ENCODE measurements around the gene CPM.
"Not testable (repeated sequence)": the region's sequence is repeated elsewhere in the genome, so short reads cannot be mapped to it uniquely, and the experiment has no call there.

CPM gene

DNA sequence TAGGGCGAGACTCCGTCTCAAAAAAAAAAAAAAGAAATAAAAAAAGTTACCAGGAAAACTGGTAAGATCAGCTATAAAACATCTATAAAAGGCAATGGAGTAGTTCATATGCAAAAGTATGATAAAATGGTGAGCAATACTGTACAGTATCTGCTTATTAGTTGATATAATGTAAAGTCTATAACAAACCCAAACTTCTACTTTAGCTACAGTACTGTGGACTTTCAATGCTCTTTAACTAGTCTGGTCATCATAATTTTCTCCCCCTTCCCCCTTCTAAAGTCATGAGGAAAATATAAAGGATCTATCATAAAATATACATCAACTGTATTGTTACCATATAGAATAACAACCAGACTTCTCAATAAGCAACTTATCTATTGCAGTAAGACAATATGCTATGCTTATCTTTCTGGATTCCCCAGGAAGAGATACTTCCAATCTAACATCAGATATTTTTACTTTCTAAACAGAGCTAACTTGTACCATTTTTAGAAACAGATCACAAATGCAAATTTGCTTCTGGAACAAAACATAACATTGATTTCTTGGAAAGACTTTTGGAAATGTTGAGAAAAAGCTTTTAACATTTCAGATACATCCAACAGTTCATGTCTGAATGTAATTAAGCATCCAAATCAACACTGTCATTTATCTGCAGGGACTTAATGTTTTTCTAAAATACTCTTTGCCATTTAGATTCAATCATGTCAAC is 81.2 kb downstream of the CPM start:
- DNase-seq (ENCODE audit: low read depth): no peak

GRCh38 chr12:68850390-68850789 is 82.6 kb downstream of the CPM start:
- DNase-seq (ENCODE audit: low read depth): no peak

DNA sequence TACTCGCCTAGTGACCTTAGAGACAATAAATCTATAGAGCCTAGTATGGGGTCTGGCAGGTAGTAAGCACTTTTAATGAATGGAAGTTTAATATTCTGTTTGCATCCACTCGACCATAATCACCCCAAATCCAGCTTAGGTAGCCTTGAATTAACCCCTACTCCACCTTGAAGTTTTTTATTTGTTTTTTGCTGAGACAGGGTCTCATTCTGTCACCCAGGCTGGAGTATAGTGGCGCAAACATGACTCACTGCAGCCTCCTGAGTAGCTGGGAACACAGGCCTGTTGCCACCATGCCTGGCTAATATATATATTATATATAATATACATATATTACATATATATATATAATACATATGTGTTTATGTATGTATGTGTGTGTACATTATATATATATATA is 86.2 kb downstream of the CPM start:
- DNase-seq (ENCODE audit: low read depth): no peak

GRCh38 chr12:68844788-68845695 is 87.9 kb downstream of the CPM start:
- no peak for DNase-seq (ENCODE audit: low read depth)

GRCh38 chr12:68844318-68844745 is 88.6 kb downstream of the CPM start:
- no peak for DNase-seq (ENCODE audit: low read depth)

DNA sequence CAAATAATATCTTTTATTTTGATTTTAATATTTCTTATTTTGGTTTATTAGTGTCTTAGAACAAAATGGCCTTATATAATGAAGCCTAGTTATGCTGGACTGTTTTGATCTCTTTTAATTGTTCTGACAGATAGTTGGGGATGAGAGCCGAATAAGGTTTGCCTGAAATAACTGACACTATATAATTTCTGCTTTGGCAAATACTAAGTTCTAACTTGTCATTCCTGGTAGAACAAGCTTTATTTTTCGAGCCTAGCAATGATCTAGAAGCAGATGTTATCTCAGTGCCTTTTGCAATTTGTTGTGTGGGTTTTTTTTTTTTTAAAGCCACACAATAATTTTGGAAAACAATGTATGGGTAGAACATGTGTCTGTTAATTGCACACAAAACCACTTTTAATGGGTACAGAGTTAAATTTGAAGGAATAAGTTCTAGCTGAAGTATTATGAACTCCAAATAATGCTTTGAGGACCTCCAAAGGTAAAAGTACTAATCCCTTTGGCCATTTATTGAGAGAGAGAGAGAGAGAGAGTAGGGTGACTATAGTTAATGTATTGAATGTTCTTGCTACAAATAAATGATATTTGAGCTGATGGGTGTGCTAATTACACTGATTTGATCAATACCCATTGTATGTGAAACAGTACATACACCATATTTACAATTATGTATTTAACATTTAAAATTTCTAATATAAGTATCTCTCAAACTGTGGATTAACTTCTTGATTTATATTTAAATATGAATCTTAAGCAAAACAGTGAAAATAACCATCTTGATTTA is 90.0 kb downstream of the CPM start:
- DNase-seq (ENCODE audit: low read depth): no peak

GRCh38 chr12:68842123-68842522 is 90.8 kb downstream of the CPM start:
- no peak for DNase-seq (ENCODE audit: low read depth)

- DNase-seq (ENCODE audit: low read depth): no peak
Measured at GRCh38 chr12:68841717-68842116, 91.3 kb downstream of the CPM start.

DNA sequence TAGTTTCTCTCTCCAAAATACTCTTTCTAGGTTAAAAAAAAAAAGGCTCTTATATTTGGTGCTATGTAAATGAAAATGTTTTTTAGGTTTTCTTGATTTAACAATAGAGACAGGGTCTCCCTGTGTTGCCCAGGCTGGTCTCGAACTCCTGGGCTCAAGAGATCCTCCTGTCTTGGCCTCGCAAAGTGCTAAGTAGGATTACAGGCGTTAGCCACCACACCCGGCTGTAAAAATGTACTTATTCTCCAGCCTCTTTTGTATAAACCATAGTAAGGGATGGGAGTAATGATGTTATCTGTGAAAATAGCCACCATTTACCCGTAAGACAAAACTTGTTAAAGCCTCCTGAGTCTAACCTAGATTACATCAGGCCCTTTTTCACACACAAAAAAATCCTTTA is 91.8 kb downstream of the CPM start:
- DNase-seq (ENCODE audit: low read depth): not testable (repeated sequence)

- no peak for DNase-seq (ENCODE audit: low read depth)
Measured at GRCh38 chr12:68839183-68840147, 93.5 kb downstream of the CPM start.

DNA sequence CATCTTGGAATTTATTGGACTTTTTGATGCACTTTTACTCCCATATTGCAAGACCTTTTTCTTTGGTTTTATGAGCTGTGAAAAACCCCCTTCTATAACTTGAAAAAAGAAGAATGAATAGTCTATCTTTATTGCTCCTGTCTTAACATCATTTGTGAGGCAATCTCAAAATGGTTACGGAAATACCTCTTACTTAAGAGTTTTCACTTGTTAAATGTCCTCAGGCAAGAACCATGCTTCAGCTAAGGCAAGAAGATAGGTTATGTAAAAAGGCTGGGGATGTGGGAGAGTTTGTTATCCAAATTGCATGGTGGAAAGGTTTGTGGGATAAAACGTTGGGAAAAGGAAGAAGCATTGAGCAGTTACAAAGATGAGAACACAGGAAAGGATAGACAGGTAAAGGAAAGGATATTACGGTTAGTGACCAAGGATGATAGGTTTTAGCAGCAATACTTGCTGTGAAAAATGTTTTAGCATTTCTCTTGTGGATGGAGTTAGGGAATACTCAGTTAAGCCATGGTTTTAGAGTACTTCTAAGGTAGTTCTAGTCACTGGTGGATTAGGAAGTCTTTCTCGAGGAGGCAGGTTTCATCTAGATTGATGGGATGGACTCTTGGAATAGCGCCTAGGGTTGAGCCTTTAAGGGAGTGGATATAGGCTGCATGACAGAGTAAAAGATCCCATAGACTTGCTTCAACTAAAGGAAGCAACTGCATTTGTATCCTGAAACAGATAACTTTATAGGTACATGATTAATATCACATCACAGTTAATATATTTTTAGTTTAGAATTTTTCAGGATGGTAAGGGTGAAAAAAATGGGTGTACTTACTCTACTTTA is 94.7 kb downstream of the CPM start:
- no peak for DNase-seq (ENCODE audit: low read depth)

DNA sequence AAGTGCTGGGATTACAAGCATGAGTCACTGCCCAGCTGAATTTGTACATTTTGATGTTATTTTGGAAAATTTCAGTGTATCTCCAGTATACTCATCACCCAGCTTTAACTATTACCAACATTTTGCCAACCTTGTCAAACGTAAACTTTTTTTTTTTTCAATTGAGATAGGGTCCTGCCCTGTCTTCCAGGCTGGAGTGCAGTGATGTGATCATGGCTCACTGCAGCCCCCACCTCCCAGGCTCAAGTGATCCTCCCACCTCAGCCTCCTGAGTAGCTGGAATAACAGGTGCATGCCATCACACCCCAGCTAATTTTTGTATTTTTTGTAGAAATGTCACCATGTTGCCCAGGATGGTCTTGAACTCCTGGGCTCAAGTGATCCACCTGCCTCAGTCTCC is 95.8 kb downstream of the CPM start:
- no peak for DNase-seq (ENCODE audit: low read depth)

DNA sequence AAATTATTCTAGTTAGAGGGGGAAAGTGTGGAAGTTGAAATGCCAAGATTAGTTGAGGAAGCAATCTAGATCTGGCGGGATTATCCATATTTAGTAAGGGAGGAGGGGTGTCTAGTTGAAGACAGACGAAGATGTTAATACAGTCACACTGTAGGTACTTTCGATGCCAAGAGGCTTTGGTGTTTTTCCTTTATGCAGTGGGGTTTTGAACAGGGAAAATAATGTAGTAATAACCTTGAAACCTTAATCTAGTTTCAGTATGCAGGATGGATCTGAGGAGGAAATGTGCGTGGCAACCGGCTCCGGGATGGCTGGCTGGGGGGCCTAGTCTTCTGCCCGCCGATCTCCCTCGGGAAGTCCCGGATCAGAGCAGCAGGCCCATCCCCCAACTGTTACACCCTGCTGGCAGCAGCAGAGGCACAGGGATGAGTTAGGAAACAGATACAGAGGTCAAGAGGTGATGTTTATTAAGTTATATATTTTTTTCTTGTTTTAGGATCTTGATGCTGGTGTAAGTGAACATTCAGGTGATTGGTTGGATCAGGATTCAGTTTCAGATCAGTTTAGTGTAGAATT is 97.5 kb downstream of the CPM start:
- no peak for DNase-seq (ENCODE audit: low read depth)

DNA sequence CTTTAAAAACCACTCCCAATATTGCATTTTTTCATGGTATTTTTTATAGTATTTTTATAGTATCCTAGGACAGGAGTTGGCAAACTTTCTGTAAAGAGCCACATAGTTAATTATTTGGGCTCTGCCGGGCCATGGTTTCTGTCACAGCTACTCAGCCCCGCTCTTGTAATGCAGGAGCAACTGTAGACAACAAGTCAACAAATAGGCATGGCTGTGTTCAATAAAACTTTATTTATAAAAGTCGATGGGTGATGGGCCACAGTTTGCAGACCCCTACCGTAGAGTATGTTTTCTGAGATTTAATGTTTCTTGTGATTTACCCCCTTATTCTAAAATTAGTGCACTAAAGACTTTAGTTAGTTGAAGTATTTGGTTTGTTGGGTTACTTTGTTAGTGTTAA is 99.5 kb downstream of the CPM start:
- DNase-seq (ENCODE audit: low read depth): no peak

GRCh38 chr12:68832504-68832867 is 100.5 kb downstream of the CPM start:
- DNase-seq (ENCODE audit: low read depth): no peak

GRCh38 chr12:68831751-68832503 is 101.0 kb downstream of the CPM start:
- no peak for DNase-seq (ENCODE audit: low read depth)

GRCh38 chr12:68831272-68831671 is 101.7 kb downstream of the CPM start:
- DNase-seq (ENCODE audit: low read depth): no peak

- DNase-seq (ENCODE audit: low read depth): no peak
Measured at GRCh38 chr12:68828672-68829068, 104.3 kb downstream of the CPM start.

GRCh38 chr12:68827895-68828671 is 104.9 kb downstream of the CPM start:
- DNase-seq (ENCODE audit: low read depth): no peak
